GM18502 (cell line): Measurements from ENCODE around the gene GJC2.

ENCODE experiments used
- ATAC-seq: cut with Tn5 transposase; IDR thresholded peaks from one replicate; pipeline ENCODE4 v1.9.1; 2021; ENCODE audit warnings: mild to moderate bottlenecking; ENCODE audit not compliant: unreplicated experiment, poor library complexity

Gene GJC2

GRCh38 chr1:228112617-228113016, 37.1 kb upstream of the GJC2 start:
- ATAC-seq, result no peak

GRCh38 chr1:228114827-228115226, 34.9 kb upstream of the GJC2 start:
- no peak for ATAC-seq

- ATAC-seq, result no peak
These were observed 32.4 kb upstream of the GJC2 start for GRCh38 chr1:228117335-228117734.

DNA sequence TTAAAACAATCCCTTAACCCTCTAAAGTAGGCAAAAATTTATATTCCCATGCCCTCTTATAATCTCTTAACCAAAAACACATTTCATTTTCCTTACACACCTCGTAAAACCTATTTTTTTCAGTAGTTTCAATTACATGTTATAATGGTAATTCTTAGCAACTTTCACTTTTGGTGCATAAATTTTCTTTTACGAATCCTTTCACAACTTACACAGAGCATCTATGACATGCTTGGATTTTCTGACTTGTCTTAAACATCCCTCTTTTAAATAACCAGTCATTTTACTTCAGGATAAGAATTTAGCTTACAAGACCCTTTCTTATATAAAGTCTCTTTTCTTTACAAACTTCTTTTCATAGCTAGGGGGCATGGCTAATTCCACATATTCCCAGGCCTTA, 31.7 kb upstream of the GJC2 start:
- no peak for ATAC-seq

DNA sequence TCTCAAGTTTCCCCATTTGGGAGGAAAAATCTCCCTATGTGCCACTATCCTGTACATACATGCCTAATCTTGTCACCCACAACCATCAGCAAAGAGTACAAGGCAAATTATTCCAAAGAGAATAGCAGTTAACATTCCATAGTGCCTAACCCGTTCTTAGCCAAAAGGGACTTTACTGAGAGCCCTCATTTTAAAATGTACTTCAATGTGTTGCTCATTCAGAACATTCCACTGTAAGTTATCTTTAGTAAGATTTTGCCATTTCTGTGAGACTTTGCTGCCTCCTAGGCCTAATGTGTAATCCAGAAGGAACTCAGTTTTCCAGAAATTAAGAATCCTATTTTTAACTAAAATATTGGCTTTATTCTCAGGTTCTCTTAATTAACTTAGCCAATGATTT, 29.4 kb upstream of the GJC2 start:
- no peak for ATAC-seq

- no peak for ATAC-seq
These were observed 28.8 kb upstream of the GJC2 start for GRCh38 chr1:228120857-228121489.

DNA sequence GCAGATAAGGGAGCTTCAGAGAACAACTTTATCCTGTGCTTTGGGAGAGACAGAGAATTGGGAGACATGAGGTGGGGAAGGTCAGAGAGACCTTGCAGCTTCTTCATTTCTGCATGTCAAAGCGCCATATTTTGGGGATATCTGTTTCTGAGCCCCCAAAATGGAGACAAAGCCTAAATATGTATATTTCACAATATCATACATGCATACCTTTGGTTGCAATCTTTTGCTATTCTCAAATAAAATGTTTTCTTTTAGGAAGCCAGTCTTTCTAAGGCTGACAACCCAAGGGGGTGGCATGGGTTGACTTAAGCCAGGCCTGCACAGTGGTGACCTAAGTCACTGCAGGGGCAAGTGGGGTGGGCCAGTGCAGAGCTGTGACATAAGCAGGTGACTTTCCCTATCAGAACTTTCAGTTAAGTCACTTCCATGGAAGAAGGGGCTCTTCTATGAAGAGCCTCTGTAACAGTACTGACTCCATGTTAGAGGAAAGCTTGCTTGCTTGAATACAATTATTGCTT, 26.7 kb upstream of the GJC2 start:
- ATAC-seq, result no peak

DNA sequence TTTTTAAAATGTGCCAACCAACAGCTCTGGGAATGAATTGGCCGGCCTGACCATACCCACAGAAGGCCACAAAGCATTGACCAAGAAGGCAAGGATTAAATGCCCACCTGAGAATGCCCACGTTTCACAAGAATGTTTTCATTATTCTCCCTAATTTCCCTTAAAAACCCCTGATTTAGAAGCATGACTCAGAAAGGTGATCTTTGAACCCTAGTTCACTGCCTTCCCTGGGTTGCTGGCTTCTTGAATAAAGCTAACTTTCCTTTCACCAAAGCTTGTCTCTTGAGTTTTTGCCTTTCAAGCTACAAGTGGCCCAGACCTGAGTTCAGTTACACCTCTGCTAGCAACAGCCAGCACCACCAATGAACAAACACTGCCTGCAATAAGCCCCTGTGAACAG, 26.2 kb upstream of the GJC2 start:
- no peak for ATAC-seq

DNA sequence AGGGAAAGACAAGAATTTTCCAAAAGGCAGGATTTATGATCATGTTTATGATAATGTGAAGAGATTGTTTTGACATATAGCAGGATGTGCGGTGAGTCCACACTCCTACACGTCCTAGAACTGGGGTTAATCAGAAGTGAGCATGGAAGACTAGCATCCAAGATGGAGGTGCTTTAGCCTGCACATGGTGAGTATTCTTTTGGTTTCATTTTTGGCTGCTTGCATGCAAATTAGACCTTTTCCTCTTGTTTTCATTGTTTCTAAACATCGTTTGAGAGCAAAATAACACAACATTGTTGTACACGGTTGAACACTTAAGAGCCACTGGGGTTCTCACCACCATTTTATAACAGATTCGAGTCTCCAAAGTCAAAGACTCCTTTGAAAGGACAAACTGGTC, 24.5 kb upstream of the GJC2 start:
- no peak for ATAC-seq

- ATAC-seq, result no peak
These were observed 18.0 kb upstream of the GJC2 start for GRCh38 chr1:228131766-228132165.

DNA sequence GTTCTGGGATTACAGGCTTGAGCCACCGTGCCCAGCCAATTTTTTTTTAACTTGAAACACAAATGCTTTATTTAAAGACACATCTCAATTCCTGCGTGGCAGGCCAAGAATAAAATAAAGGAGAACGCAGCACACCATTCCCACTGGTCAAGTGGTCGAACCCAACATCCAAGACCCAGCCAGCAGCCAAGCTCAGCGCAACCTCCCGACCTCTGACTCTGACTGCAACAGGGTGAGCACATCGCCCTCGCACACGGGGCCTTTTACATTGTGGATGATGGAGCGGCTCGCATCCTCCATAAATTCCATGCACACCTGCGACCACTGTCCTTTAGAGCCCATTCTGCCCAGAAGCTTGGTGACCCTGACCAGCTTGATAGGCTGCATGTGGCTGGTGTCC, 15.1 kb upstream of the GJC2 start:
- no peak for ATAC-seq

DNA sequence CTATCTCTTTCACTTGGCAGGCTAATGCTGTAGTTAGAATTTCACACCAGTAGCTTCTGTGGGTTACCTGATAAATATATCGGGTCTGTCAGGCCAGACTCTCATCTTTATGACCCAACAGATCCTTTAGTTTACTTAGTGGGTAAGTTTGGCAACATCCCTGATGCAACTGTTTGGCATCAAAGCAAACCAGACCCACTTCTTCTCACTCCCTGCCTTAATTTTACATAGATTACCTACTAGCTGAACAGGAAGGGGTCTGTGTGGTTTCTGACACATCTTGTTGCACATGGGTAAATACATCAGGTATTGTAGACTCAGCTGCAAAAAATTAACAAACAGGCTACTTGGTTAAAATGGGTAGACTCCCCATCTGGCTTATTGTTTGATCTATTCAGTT, 12.8 kb upstream of the GJC2 start:
- no peak for ATAC-seq

DNA sequence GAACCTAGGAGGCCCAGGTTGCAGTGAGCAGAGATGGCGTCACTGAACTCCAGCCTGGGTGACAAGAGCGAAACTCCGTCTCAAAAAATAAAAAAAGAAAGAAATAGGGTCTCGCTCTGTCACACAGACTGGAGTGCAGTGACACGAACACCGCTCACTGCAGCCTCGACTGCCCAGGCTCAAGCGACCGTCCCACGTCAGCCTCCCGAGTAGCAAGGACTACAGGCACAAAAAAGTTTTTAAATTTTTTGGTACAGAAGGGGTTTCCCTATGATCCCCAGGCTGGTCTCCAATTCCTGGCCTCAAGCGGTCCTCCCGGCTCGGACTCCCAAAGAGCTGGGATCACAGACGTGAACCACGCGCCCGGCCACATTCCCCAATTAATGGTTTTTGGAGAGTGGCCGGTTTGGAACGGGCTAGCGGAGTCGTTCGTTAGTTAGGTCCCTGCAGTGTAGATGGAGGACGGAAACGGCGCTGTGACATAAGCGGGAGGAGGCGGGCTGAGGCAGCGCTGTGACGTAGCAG, 10.3 kb upstream of the GJC2 start:
- no peak for ATAC-seq

DNA sequence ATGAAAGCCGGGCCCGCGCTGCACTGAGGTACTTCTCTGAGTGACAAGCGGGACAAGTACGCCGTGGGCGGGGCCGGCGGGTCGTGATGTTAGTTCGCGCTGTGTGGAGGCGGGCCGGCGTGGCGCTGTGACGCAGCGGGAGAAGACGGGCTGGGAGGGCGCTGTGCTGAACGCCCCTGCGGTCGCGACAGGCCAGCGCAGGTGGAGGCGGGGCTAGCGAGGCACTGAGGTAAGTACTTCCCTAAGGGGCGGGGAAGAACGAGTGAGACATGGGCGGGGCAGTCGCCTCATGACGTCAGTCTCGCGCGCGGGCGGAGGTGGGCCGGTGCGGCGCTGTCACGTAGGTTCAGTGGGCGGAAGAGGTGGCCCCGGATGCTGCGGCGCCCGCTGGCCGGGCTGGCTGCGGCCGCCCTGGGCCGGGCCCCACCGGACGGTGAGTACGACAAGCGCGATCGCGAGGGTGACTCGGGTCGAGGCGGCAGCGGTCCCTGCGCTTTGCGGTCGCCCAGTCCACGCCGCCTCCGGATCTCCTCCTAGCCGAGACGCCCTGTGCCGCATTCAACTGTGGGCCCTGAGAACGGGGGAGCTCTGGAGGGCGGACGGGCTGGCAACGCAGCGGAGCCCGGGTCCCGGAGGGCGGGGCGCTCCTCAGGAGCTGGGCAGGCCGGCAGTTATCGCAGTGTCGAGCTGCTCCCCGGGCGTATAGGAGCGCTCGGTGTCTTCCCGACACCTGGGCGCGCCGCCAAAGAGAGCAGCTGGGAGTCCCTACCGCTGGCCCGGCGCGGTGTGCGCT, 9.6 kb upstream of the GJC2 start, which contains the start of gene GUK1:
GUK1 (plus strand) TSS at position 349 of the 793 bp plus-strand sequence; CDS start at position 373, 24 bp downstream.
- ATAC-seq, result peak; percentile 94

GRCh38 chr1:228140724-228141225, 9.0 kb upstream of the GJC2 start:
- ATAC-seq, result no peak

DNA sequence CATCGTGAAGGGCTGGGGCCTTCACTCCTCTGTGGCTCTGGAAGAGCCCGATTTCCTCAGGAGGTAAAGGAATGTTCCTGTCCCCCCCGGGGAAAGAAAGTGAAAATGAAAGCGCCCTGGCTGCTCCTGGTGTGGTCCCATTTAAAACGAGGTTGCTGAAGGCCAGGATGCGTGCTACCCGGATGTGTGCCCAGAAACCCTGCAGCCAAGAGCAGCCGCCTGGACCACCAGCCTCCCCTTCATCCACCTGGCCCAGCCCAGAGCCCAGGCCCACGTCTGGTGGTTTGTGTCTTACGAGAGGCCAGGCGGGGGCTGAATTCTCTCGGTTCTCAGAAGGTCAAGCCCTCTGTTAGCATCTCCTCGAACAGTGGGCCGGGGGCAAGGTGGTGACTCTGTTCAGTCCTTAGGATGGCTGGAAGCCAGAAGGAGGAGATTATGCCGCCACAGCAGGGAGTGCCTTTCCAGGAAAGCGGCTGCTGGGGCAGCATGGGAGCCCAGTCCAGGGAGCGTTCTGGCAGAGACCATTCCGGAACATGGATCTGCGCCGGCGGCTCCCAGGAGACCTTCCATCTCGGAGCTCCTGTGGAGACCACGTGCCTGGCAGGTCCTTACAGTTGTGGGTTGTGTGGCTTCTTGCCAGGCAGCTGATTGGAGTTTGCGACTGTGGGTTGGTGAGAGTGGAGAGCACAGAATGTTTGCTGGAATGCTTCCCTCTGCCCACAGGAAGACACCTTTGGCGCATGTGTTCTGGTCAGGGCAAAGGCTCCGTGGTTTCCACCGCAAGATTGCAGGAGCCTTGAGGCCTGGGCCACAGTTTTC, 8.3 kb upstream of the GJC2 start:
- ATAC-seq, result no peak

DNA sequence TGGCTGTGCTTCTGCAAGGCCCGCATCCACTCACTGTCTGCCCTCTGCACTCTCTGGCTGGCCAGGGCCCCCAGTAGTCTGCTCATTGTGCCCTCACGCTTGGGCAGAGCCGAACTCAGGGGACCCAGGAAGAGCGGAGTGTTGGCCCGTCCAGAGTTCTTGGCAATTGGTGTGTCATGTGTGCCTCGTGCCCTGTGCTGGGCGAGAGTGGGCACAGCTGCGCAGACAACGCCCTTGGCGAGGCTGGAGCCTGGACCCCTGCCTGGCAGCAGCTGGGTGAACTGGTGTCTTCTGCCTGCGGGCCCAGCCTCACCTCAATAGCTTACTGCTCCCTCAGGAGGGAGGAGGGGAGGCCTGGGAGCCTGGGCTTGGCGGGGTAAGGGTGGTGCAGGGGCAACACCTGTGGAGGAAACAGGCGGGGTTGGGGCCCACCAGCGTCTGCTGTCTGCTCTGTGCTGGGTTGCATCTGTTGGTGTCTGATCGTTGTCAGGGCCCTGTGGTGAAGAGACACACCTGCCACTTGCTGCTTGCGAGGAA, 7.5 kb upstream of the GJC2 start:
- no peak for ATAC-seq

DNA sequence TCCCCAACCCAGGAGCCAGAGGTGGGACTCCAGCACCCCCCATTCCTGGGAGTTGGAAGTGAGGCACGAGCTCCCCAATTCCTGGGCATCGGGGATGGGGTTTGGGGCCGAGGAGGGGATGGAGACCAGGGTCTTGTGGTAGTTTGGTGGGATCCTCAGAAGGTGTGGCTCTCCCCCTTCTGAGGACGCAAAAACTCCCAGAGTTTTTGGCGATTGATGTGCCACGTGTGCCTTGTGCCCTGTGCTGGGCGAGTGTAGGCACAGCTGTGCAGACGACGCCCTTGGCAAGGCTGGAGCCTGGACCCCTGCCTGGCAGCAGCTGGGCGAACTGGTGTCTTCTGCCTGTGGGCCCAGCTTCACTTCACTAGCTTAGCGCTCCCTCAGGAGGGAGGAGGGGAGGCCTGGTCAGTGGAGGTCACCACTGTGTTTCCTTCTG, 7.0 kb upstream of the GJC2 start:
- no peak for ATAC-seq

GRCh38 chr1:228143480-228144192, 6.1 kb upstream of the GJC2 start:
- ATAC-seq, result no peak
